SK-N-SH treated with all-trans-retinoic acid at 6 μM for 48 hours (cell line): ENCODE data around the gene FETUB.

Source experiments
- ATAC-seq: fragments of 200-7000 bp; cut with Tn5 transposase; 3 replicates; pipeline ENCODE4 v1.9.1; 2020; ENCODE audit warnings: mild to moderate bottlenecking, moderate library complexity
- ARNTL ChIP-seq: fragments of 450-650 bp; formaldehyde crosslinking; IDR thresholded peaks from 2 replicates; pipeline ENCODE4 v1.5.0; 2020; ENCODE audit warnings: low read depth, mild to moderate bottlenecking, moderate library complexity, borderline replicate concordance
- BACH2 ChIP-seq: fragments of 250-450 bp; sonication (Bioruptor Pico); IDR thresholded peaks from 2 replicates; pipeline ENCODE4 v1.9.0; 2021; ENCODE audit warnings: mild to moderate bottlenecking, borderline replicate concordance
- CREB5 ChIP-seq: fragments of 250-450 bp; sonication (Bioruptor Pico); IDR thresholded peaks from 2 replicates; pipeline ENCODE4 v1.5.1; 2020; ENCODE audit warnings: low read depth, mild to moderate bottlenecking, moderate library complexity
- ESRRG ChIP-seq: fragments of 250-450 bp; sonication (Bioruptor Pico); IDR thresholded peaks from 2 replicates; pipeline ENCODE4 v1.6.1; 2021; ENCODE audit warnings: mild to moderate bottlenecking
- GLIS3 ChIP-seq: fragments of 250-450 bp; sonication (Bioruptor Pico); IDR thresholded peaks from 2 replicates; pipeline ENCODE4 v1.5.0; 2020; ENCODE audit warnings: mild to moderate bottlenecking, moderate library complexity
- ISL1 ChIP-seq: fragments of 250-450 bp; sonication (Bioruptor Pico); IDR thresholded peaks from 2 replicates; pipeline ENCODE4 v2.1.2; 2022; ENCODE audit warnings: mild to moderate bottlenecking, moderate library complexity
- OSR1 ChIP-seq: fragments of 250-450 bp; sonication (Bioruptor Pico); IDR thresholded peaks from 2 replicates; pipeline ENCODE4 v1.8.0; 2022; ENCODE audit warnings: moderate library complexity, mild to moderate bottlenecking, inconsistent platforms
- PATZ1 ChIP-seq: fragments of 250-450 bp; sonication (Bioruptor Pico); IDR thresholded peaks from 2 replicates; pipeline ENCODE4 v1.8.0; 2020; ENCODE audit warnings: mild to moderate bottlenecking, moderate library complexity, borderline replicate concordance
- POU6F1 ChIP-seq: fragments of 250-450 bp; sonication (Bioruptor Pico); IDR thresholded peaks from 2 replicates; pipeline ENCODE4 v1.8.0; 2021; ENCODE audit warnings: low read depth, mild to moderate bottlenecking, moderate library complexity, borderline replicate concordance
- PPARA ChIP-seq: fragments of 250-450 bp; sonication (Bioruptor Pico); IDR thresholded peaks from 2 replicates; pipeline ENCODE4 v1.5.0; 2020; ENCODE audit warnings: mild to moderate bottlenecking, borderline replicate concordance
- SNAI2 ChIP-seq: fragments of 250-450 bp; sonication (Bioruptor Pico); IDR thresholded peaks from 2 replicates; pipeline ENCODE4 v1.5.0; 2020; ENCODE audit warnings: mild to moderate bottlenecking, moderate library complexity
- TCF4 ChIP-seq: fragments of 250-450 bp; sonication (Bioruptor Pico); IDR thresholded peaks from 2 replicates; pipeline ENCODE4 v1.8.0; 2021; ENCODE audit warnings: mild to moderate bottlenecking, moderate library complexity, borderline replicate concordance
- TSHZ2 ChIP-seq: fragments of 250-450 bp; sonication (Bioruptor Pico); IDR thresholded peaks from 2 replicates; pipeline ENCODE4 v1.5.0; 2020; ENCODE audit warnings: mild to moderate bottlenecking, moderate library complexity
- ZC3H10 ChIP-seq: fragments of 250-450 bp; sonication (Bioruptor Pico); IDR thresholded peaks from 2 replicates; pipeline ENCODE4 v1.5.1; 2021; ENCODE audit warnings: mild to moderate bottlenecking, moderate library complexity
- ZFP3 ChIP-seq: fragments of 250-450 bp; sonication (Bioruptor Pico); IDR thresholded peaks from 2 replicates; pipeline ENCODE4 v1.5.0; 2020; ENCODE audit warnings: mild to moderate bottlenecking, moderate library complexity
- ZFP30 ChIP-seq: fragments of 450-650 bp; formaldehyde crosslinking; IDR thresholded peaks from 2 replicates; pipeline ENCODE4 v1.5.0; 2022; ENCODE audit warnings: mild to moderate bottlenecking, moderate library complexity
- ZNF70 ChIP-seq: fragments of 450-650 bp; formaldehyde crosslinking; IDR thresholded peaks from 2 replicates; pipeline ENCODE4 v1.5.0; 2020; ENCODE audit warnings: mild to moderate bottlenecking, moderate library complexity

The FETUB gene

GRCh38 chr3:186593862-186594261, 46.3 kb upstream of the FETUB start (continued):
- no peak for TF ChIP-seq TSHZ2 (CRISPR knock-in tag)
- TF ChIP-seq CREB5 (CRISPR knock-in tag): no peak
- no peak for TF ChIP-seq ZNF70 (CRISPR knock-in tag)
- TF ChIP-seq POU6F1 (CRISPR knock-in tag): no peak

GRCh38 chr3:186594591-186595113, 45.5 kb upstream of the FETUB start:
- ATAC-seq: no peak
- TF ChIP-seq ZFP3 (CRISPR knock-in tag) (no peak), POU6F1 (CRISPR knock-in tag) (no peak), ZNF70 (CRISPR knock-in tag) (no peak), TCF4 (CRISPR knock-in tag) (no peak), CREB5 (CRISPR knock-in tag) (no peak), ZFP30 (no peak), SNAI2 (CRISPR knock-in tag) (no peak), TSHZ2 (CRISPR knock-in tag) (no peak), PATZ1 (CRISPR knock-in tag) (no peak), BACH2 (CRISPR knock-in tag) (no peak), PPARA (CRISPR knock-in tag) (no peak), ZC3H10 (CRISPR knock-in tag) (no peak), GLIS3 (CRISPR knock-in tag) (no peak), OSR1 (CRISPR knock-in tag) (no peak), ESRRG (CRISPR knock-in tag) (no peak), ISL1 (no peak), ARNTL (CRISPR knock-in tag) (no peak)
